H9 (cell line): ENCODE measurements around the gene MSH3. TPM values are rescaled to one million over a fixed set of nuclear protein-coding genes. Genes with fewer than 3 reads are reported as not detected.

Source experiments
- DNase-seq: peaks from one replicate; pipeline ENCODE4 v3.0.0-alpha.2; 2017
- H2AFZ ChIP-seq: one replicate; pipeline ENCODE4 v1.6.1; 2013; ENCODE audit warnings: mild to moderate bottlenecking, low read length, control low read depth, moderate library complexity
- H2AK5ac ChIP-seq: 2 replicates; pipeline ENCODE4 v1.6.1; 2013; ENCODE audit warnings: low read length, control low read depth, mixed read lengths; ENCODE audit not compliant: insufficient read length
- H2BK120ac ChIP-seq: one replicate; pipeline ENCODE4 v1.6.1; 2013; ENCODE audit warnings: low read depth, mild to moderate bottlenecking, low read length, control low read depth, inconsistent platforms; ENCODE audit not compliant: poor library complexity, severe bottlenecking
- H2BK12ac ChIP-seq: 2 replicates; pipeline ENCODE4 v1.6.1; 2013; ENCODE audit warnings: low read length, control low read depth, mixed read lengths, low read depth; ENCODE audit not compliant: insufficient read length
- H2BK15ac ChIP-seq: 2 replicates; pipeline ENCODE4 v1.6.1; 2013; ENCODE audit warnings: low read depth, low read length, control low read depth
- H2BK20ac ChIP-seq: one replicate; pipeline ENCODE4 v1.6.1; 2013; ENCODE audit warnings: low read depth, mild to moderate bottlenecking, low read length, control low read depth, inconsistent platforms; ENCODE audit not compliant: poor library complexity, severe bottlenecking
- H2BK5ac ChIP-seq: 2 replicates; pipeline ENCODE4 v1.6.1; 2013; ENCODE audit warnings: low read length, control low read depth, mixed read lengths; ENCODE audit not compliant: insufficient read length
- H3K14ac ChIP-seq: 2 replicates; pipeline ENCODE4 v1.6.1; 2013; ENCODE audit warnings: low read length, control low read depth; ENCODE audit not compliant: insufficient read depth
- H3K18ac ChIP-seq: 2 replicates; pipeline ENCODE4 v1.6.1; 2013; ENCODE audit warnings: low read depth, mild to moderate bottlenecking, mixed read lengths, low read length, control low read depth; ENCODE audit not compliant: insufficient read length
- H3K23ac ChIP-seq: 2 replicates; pipeline ENCODE4 v1.6.1; 2013; ENCODE audit warnings: low read length, control low read depth, mixed read lengths, low read depth; ENCODE audit not compliant: insufficient read length
- H3K23me2 ChIP-seq: 2 replicates; pipeline ENCODE4 v1.6.1; 2013; ENCODE audit warnings: low read depth, mild to moderate bottlenecking, mixed read lengths, low read length, control low read depth; ENCODE audit not compliant: insufficient read length, poor library complexity, severe bottlenecking
- H3K27ac ChIP-seq: 2 replicates; pipeline ENCODE4 v1.5.1; 2013; ENCODE audit warnings: low read length, control low read depth, mixed read lengths, low read depth; ENCODE audit not compliant: insufficient read length
- H3K27me3 ChIP-seq: 2 replicates; pipeline ENCODE4 v1.6.1; 2013; ENCODE audit warnings: low read length, control low read depth, inconsistent platforms; ENCODE audit not compliant: insufficient read depth
- H3K4ac ChIP-seq: 2 replicates; pipeline ENCODE4 v1.6.1; 2013; ENCODE audit warnings: low read depth, mild to moderate bottlenecking, control low read depth, inconsistent platforms, low read length, moderate library complexity
- H3K4me1 ChIP-seq: 2 replicates; pipeline ENCODE4 v1.6.1; 2013; ENCODE audit warnings: low read length, control low read depth, inconsistent platforms; ENCODE audit not compliant: insufficient read depth
- H3K4me2 ChIP-seq: 2 replicates; pipeline ENCODE4 v1.6.1; 2013; ENCODE audit warnings: low read length, control low read depth, mixed read lengths; ENCODE audit not compliant: insufficient read length, insufficient read depth
- H3K56ac ChIP-seq: 2 replicates; pipeline ENCODE4 v1.6.1; 2013; ENCODE audit warnings: low read depth, mild to moderate bottlenecking, mixed read lengths, low read length, control low read depth; ENCODE audit not compliant: insufficient read length
- H3K79me1 ChIP-seq: 2 replicates; pipeline ENCODE4 v1.6.1; 2013; ENCODE audit warnings: low read depth, mild to moderate bottlenecking, moderate library complexity, low read length, control low read depth, inconsistent platforms; ENCODE audit not compliant: insufficient read depth, poor library complexity, severe bottlenecking
- H3K79me2 ChIP-seq: 2 replicates; pipeline ENCODE4 v1.6.1; 2013; ENCODE audit warnings: low read length, control low read depth, inconsistent platforms; ENCODE audit not compliant: insufficient read depth
- H3K9ac ChIP-seq: 2 replicates; pipeline ENCODE4 v1.6.1; 2013; ENCODE audit warnings: low read length, control low read depth, mixed read lengths; ENCODE audit not compliant: insufficient read length; ENCODE audit errors: extremely low read depth
- H3K9me3 ChIP-seq: one replicate; pipeline ENCODE4 v1.6.1; 2013; ENCODE audit warnings: low read depth, low read length, inconsistent platforms; ENCODE audit not compliant: control insufficient read depth
- H3T11ph ChIP-seq: one replicate; pipeline ENCODE4 v1.6.1; 2013; ENCODE audit warnings: mild to moderate bottlenecking, low read length, control low read depth, inconsistent platforms
- H4K20me1 ChIP-seq: one replicate; pipeline ENCODE4 v1.6.1; 2013; ENCODE audit not compliant: control insufficient read depth, insufficient read length, insufficient read depth
- H4K5ac ChIP-seq: 2 replicates; pipeline ENCODE4 v1.6.1; 2013; ENCODE audit warnings: low read depth, mild to moderate bottlenecking, mixed read lengths, low read length, control low read depth; ENCODE audit not compliant: insufficient read length
- H4K8ac ChIP-seq: replicated peaks from 2 replicates; pipeline ENCODE4 v1.6.1; 2013; ENCODE audit warnings: low read length, control low read depth, mixed read lengths, low read depth; ENCODE audit not compliant: insufficient read length
- H4K91ac ChIP-seq: 2 replicates; pipeline ENCODE4 v1.6.1; 2013; ENCODE audit warnings: low read depth, mild to moderate bottlenecking, moderate library complexity, mixed read lengths, low read length, control low read depth; ENCODE audit not compliant: insufficient read length
- H3K27ac Mint-ChIP-seq, 3 experiments: 2 replicates in 2 of 3; 3 replicates in 1 of 3; pipeline ENCODE4 v1.8.0; 2020 to 2021; ENCODE audit warnings: mixed read lengths in 3 of 3, mild to moderate bottlenecking in 1 of 3, moderate library complexity in 1 of 3
- H3K27me3 Mint-ChIP-seq: 2 replicates; pipeline ENCODE4 v1.8.0; 2021; ENCODE audit warnings: low read depth, mild to moderate bottlenecking, moderate library complexity, mixed read lengths
- H3K36me3 Mint-ChIP-seq, 3 experiments: 2 replicates in 2 of 3; 3 replicates in 1 of 3; pipeline ENCODE4 v1.8.0; 2020 to 2021; ENCODE audit warnings: low read depth in 3 of 3, mixed read lengths in 3 of 3; ENCODE audit not compliant: insufficient read depth in 1 of 3
- H3K4me1 Mint-ChIP-seq, 2 experiments: 2 replicates each; pipeline ENCODE4 v1.8.0; 2020; ENCODE audit warnings: mixed read lengths in 2 of 2
- H3K4me3 Mint-ChIP-seq, 2 experiments: 2 replicates in 1 of 2; 3 replicates in 1 of 2; pipeline ENCODE4 v1.8.0; 2020 to 2021; ENCODE audit warnings: mild to moderate bottlenecking in 2 of 2, mixed read lengths in 2 of 2, moderate library complexity in 1 of 2
- H3K9me3 Mint-ChIP-seq, 2 experiments: 2 replicates in 1 of 2; 3 replicates in 1 of 2; pipeline ENCODE4 v1.8.0; 2020; ENCODE audit warnings: mild to moderate bottlenecking in 2 of 2, mixed read lengths in 2 of 2, moderate library complexity in 1 of 2
- WGBS: extraction: QIAGEN DNeasy Blood & Tissue Kit; methylation state at CpG from one replicate; pipeline ENCODE4 v1.1.7; 2013; ENCODE audit warnings: missing lambda C conversion rate, low lambda C conversion rate, mixed read lengths; ENCODE audit not compliant: insufficient read length; ENCODE audit errors: extremely low coverage; 5-methylcytosine and 5-hydroxymethylcytosine counted together
- total RNA-seq: library from RNA; stranded (reverse); gene quantifications from 2 replicates; pipeline ENCODE4 v1.2.1, GENCODE V29; 2021
- TF ChIP-seq, protein P1 (sequence below): fragments of 200-600 bp; sonication (generic); conservative IDR thresholded peaks from 3 replicates; pipeline ENCODE4 v1.8.0; 2021; ENCODE audit warnings: antibody characterized with exemption, mild to moderate bottlenecking

Gene MSH3
- total RNA-seq, 1 experiment from 2014 or later: 17.3 TPM

DNA sequence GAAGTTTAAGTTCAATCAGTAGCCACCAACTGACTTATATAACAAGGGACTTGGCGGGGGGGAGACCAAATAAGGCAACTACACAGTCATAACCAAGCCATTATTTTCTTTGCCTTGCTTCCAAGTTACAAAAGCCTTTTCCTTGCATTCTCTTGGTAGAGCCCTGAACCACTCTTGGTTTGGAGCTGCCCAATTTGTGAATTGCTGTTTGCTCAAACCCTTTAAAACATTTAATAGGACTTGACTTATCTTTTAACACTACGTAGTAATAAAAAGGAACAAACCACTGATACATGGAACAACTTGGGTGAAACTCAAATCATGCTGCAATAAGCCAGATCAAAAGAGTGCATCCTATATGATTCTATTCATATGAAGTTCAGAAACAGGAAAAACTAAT is 31.7 kb upstream of the MSH3 start:
- Histone ChIP-seq H4K5ac (no peak overlapping the region), H4K91ac (no peak overlapping the region), H2BK5ac (no peak overlapping the region), H3K4me1 (no peaks in the 10 kb centered on the region), H2BK15ac (no peak overlapping the region), H3K4ac (no peak overlapping the region), H2AFZ (no peak overlapping the region), H3K23me2 (no peaks in the 10 kb centered on the region), H2BK20ac (no peak overlapping the region), H2BK120ac (no peak overlapping the region), H3K27ac (no peak overlapping the region), H3K9me3 (no peaks in the 10 kb centered on the region), H3K23ac (no peak overlapping the region), H3K14ac (no peak overlapping the region), H3K18ac (no peak overlapping the region), H2BK12ac (no peak overlapping the region), H3T11ph (no peak overlapping the region), H3K27me3 (no peaks in the 10 kb centered on the region), H3K56ac (no peak overlapping the region), H3K79me2 (no peaks in the 10 kb centered on the region), H2AK5ac (no peak overlapping the region), H3K9ac (no peak overlapping the region), H3K79me1 (no peaks in the 10 kb centered on the region), H3K4me2 (no peak overlapping the region), H4K20me1 (no peaks in the 10 kb centered on the region), H4K8ac (no peak overlapping the region)
- H3K9me3 Mint-ChIP-seq: no peaks in the 10 kb centered on the region; a peak in 1 of 5 replicates
- TF ChIP-seq, protein P1, sequence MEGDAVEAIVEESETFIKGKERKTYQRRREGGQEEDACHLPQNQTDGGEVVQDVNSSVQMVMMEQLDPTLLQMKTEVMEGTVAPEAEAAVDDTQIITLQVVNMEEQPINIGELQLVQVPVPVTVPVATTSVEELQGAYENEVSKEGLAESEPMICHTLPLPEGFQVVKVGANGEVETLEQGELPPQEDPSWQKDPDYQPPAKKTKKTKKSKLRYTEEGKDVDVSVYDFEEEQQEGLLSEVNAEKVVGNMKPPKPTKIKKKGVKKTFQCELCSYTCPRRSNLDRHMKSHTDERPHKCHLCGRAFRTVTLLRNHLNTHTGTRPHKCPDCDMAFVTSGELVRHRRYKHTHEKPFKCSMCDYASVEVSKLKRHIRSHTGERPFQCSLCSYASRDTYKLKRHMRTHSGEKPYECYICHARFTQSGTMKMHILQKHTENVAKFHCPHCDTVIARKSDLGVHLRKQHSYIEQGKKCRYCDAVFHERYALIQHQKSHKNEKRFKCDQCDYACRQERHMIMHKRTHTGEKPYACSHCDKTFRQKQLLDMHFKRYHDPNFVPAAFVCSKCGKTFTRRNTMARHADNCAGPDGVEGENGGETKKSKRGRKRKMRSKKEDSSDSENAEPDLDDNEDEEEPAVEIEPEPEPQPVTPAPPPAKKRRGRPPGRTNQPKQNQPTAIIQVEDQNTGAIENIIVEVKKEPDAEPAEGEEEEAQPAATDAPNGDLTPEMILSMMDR: no peak
- no CpG with 5 or more reads among the region's 2 CpGs for WGBS
- no peak overlapping the region for H3K4me3 Mint-ChIP-seq
- DNase-seq: no peak
- H3K27me3 Mint-ChIP-seq: no peaks in the 10 kb centered on the region
- no peak overlapping the region for H3K27ac Mint-ChIP-seq
- peaks cover 0 to 5% (median 0%) of the 10 kb centered on the region in 3 experiments; a peak in 4 of 7 replicates for H3K36me3 Mint-ChIP-seq
- 0 out of 4 replicates have a peak, but pooled peaks cover 3% of the 10 kb centered on the region in 2 experiments for H3K4me1 Mint-ChIP-seq
